NOMO-1 treated with dmso at 0.1 percent for 144 hours (cell line): ENCODE results near the gene ITGB3BP.
"Not testable (repeated sequence)": the region's sequence is repeated elsewhere in the genome, so short reads cannot be mapped to it uniquely, and the experiment has no call there.

Experiments used
- DNase-seq: peaks from one replicate; lab custom pipeline; 2025; ENCODE audit not compliant: unreplicated experiment; lab: John Stamatoyannopoulos, UW

The ITGB3BP gene

DNA sequence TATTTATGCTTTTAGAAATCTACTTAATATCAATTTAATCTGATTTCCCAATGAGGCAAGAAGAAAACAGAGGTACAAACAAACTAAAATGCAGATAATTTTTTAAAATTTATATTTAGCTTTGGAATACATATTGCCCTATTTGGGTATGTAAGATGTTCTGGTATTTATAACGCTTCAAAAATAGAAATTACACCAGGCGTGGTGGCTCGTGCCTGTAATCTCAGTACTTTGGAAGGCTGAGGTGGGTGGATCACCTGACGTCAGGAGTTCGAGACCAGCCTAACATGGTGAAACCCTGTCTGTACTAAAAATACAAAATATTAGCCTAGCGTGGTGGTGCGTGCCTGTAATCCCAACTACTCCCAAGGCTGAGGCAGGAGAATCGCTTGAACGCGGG, 13.3 kb downstream of the ITGB3BP start:
- no peak for DNase-seq

DNA sequence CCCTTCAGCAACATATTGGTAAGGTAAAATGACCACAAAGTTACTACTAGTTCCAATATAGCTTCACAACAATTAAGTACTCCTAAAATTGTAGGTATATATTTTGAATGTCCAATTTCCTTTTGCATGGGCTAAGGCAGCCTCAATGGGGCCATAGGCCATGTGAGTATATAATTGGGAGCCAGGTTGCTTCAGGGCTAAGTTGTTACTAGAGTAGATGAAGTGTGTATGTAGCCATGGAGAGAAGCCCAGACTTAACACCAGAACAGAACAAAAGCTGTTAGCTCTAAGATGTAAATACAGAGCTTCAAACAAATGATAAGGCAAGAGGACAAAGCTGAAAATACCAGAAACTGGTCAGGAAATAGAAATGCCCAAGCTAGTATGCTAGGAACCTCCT, 16.2 kb downstream of the ITGB3BP start:
- DNase-seq, result no peak

DNA sequence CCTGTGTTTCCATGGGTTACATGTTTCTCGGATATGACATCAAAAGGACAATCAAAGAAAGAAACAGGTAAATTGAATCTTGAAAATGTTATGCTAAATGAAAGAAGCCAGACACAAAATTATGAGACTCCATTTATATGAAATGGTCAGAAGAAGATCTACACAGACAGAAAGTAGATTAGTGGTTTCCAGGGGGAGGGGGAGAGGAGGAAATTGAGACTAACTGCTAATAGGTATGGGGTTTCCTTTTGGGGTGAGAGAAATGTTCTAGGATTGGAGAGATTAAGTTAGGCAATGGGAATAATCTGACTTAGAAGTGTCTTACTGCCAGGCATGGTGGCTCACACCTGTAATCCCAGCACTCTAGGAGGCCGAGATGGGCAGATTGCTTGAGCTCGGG, 21.8 kb downstream of the ITGB3BP start:
- DNase-seq, result no peak

DNA sequence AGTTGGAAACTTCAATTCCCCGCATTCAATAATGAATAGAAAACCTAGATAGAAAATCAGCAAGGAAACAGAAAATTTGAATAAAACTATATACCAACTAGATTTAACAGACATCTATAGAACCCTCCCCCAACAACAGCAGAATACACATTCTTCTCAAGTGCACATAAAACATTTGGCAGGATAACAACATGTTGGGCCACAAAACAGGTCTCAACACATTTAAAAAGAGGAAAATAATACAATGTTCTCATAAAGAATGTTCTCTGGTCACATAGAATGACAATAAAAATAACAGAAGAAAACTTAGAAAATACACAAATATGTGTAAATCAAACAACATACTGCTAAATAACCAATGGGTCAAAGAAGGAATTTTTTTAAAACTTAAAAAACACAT, 24.9 kb downstream of the ITGB3BP start:
- no peak for DNase-seq

DNA sequence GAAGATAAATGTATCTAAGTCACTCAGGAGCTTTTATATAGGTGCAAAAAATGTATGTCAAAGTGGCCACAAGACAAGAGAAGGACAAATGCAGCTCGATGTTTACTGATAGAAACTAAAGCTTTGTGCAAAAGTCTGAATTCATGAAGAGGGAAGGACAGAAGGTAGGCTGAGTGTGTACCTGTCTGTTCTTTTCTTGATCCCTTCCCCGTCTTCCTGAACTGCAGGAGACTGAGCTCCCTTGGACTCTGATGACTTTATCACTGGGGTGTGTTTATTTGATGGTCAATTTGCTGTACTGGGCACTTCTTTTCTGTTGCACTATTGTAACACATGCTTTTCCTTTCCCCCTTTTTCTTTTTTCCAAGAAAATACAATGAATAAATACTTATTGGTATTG, 25.4 kb downstream of the ITGB3BP start:
- DNase-seq, result no peak

DNA sequence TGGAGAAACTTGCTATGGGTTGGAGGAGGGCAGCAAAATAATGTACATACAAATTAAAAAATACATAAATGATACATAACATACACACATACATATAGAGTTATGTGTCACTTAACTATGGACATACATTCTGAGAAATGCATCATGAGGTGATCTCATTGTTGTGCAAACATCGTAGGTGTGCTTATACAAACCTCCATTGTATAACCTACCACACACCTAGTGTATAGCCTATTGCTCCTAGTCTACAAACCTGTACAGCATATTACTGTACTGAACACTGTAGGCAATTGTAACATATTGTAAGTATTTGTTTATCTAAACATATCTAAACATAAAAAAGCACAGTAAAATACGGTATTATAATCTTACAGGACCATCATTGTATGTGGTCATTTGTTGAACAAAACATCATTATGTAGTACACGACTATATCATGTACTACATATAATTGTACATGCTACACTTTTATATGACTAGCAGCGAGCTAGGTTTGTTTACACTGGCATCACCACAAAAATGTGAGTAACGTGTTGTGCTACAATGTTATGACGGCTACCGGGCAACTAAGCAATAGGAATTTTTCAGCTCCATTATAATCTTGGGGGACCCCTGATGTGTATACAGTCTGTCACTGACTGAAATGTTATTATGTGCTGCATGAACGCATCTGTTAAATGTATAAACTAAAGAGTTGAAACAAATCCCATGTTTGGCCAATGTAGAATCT, 35.5 kb downstream of the ITGB3BP start:
- DNase-seq, result no peak

DNA sequence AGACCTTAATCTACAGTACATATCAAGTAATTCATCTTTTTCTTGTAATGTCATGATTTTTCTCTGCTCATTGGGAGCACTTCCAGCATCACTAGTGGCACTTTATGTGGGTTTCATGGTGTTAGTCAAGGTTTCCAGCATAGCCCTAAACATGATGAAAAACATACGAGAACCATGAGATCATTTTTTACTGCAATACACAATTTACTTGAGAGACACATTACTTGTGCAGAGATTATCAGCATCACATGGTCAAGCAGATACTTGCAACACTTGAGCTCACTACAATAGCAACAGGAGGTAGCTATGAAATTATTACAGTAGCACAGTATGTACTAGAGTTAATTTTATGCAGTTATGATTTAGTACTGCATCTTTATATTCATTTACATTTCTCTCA, 36.4 kb downstream of the ITGB3BP start:
- DNase-seq, result no peak

DNA sequence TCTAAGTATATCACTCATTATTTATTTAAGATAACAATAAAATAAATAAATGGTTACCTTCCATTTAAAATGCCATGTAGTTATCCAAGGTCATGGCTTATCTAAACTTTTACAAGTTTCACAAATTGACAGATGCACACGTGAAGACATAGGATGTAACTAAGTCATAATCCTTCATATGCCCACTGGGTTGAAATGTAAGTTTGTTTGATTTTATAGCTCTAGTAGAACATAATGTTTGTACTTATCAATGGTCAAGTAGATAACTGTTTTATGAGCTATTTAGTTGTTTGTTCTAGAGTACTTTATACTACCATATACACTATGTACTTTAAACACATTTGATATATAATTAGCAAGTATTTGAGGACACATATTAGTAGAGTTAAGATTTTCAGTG, 43.0 kb downstream of the ITGB3BP start:
- DNase-seq, result no peak

DNA sequence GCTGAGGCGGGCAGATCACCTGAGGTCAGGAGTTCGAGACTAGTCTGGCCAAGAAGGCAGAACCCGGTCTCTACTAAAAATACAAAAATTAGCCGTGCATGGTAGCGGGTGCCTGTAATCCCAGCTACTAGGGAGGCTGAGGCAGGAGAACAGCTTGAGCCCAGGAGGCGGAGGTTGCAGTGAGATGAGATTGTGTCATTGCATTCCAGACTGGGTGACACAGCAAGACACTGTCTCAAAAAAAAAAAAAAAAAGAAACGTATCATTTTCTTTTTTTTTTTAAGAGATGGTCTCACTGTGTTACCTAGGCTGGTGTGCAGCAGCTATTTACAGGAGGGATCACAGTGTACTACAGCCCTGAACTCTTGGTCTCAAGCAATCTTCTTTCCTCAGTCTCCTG, 47.3 kb downstream of the ITGB3BP start:
- DNase-seq, result no peak

DNA sequence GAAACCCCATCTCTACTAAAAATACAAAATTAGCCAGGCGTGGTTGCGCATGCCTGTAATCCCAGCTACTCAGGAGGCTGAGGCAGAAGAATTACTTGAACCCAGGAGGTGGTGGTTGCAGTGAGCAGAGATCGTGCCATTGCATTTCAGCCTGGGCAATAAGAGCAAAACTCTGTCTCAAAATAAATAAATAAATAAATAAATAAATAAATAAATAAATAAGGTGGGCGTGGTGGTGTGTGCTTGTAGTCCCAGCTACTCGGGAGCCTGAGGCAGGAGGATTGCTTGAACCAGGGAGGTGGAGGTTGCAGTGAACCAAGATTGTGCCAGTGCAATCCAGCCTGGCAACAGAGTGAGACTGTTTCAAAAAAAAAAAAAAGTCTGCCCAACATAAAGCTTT, 54.3 kb downstream of the ITGB3BP start:
- DNase-seq, result not testable (repeated sequence)

DNA sequence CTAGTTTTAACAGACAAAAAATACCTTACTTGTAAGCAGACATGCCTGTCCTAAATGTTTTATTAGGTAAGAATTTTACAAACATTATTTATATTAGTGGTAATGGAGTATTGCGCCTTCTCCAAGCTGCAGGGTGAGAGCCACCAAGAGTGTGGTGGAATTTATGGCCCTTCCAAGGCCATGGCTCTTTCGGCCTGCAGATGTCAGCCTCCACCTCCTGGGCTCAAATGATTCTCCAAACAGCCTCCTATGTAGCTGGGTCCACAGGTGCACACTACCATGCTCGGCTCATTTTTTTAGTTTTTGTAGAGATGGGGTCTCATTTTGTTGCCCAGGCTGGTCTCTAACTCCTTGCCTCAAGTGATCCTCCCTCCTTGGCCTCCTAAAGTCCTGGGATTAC, 56.3 kb downstream of the ITGB3BP start:
- DNase-seq, result no peak

DNA sequence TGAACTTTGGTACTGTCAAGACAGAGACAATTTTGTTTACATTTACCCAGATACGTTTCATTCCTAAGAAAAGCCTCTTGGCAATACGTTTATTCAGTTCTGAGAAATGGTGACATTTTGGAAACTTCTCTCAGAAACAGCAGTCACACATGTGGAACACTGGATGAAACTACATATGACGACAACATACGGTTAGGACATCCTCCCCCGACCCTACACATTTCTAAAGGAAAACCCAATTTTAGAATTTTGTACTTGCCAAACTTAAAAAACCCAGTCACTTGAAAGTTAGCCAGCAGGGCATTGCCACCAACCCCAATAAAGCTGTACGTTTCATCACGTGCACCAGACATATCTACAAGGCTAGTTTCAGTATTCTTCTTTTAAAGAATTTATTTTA, 56.8 kb downstream of the ITGB3BP start:
- DNase-seq, result no peak

DNA sequence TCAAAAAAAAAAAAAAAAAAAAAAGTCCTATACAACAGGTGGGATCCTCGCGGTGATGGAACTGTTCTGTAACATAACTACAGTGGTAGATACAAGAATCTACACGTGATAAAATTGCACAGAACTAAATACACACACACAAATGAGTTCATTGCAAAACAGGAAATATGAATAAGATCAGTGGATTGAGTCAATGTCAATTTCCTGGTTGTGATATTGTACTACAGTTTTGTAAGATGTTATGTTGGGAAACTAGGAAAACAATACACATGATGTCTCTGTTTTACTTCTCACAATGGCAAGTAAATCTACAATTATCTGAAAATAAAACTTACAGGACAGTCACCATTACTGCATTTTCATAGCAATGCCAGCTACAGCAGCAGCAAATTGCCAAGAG, 59.8 kb downstream of the ITGB3BP start:
- peak; percentile 25 for DNase-seq

DNA sequence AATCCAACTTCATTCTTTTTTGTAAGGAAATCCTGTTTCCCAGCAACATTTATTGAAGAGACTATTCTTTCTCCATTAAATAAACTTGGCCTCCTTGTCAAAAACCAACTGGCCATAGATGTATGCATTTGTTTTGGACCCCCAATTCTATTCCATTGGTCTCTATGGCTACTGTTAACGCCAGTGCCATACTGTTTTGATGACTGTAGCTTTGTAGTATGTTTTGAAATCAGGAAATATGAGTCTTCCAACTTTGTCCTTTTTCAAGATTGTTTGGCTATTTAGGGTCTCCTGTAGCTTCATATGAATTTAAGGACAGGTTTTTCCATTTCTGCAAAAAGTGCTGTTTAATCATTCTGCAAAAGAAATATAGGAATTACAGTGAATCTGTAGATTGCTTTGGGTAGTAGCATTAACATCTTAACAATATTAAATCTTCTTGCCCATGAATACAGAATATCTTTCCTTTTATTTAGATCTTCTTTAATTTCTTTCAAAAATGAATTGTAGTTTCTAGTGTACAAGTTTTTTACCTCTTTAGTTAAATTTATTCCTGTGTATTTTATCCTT, 61.3 kb downstream of the ITGB3BP start:
- no peak for DNase-seq

DNA sequence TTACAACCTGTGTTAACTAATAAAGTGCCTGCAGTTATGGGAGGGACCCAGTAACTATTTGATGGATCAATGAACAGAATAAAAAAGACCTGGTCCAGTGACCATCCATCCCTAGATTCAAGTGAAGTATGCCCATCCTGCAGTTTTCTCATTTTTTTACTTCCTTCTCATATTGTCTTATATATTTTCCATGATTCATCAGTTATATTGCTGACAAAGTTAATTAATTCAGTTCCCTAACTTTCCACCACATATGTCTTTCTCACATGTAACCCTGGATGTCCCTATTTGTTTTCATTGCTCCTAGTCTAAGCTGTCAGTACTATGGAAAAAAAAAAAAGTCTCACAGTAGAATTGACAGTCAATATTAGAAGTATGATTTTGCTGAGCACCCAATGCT, 64.3 kb downstream of the ITGB3BP start:
- no peak for DNase-seq

DNA sequence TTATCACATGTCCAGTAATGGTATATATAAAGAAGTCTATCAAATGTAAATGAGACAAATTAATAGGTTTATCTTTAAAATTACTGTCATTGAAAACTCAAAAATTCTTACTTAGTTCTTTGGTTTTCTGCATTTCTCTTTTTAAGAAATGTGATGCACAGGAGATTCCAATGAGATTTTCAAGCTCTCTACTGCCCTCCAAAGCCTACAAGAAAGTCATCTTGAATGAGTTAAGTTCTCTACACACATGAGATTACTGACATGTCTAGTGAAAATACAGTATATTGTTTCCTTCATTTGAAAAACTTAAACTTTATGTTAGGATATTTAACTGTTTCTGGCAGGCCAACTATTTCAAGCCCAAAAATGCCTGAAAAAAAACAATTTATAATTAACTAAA, 68.8 kb downstream of the ITGB3BP start:
- DNase-seq, result no peak

DNA sequence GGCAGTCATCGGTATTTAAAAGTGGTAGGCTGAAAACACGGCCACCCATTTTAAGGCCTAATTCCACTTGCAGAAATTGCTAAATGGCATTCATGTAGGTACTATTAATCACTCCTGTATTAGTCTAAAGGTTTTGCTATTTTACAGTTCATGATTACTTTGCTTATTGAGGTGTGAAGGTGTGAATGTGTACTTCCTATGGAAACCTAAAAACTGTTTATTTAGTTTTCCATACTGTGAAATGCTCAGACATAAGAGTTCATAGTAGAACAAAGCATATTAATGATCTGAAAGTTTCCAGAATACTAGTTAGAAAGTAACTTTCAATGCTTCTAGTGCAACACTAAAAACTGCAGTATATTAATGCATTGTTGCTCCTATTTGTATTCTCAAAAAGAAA, 69.8 kb downstream of the ITGB3BP start:
- no peak for DNase-seq

DNA sequence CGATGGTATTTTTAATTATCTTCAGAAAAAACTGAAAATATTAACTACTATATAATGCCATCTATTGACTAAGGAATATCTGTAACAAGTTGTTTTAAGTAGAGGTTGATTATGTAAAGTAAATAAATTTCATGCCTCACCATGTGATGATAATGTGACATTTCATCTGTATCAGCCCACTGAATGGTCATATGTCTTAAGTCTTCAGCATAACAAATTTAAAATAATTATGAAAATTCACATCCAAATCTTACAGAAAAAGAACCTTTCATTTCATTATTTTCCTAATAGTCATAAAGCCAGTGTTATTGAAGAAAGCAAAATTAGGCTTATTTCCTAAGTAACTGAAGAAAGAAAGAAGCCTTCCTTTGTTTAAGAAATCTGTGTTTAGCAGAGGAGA, 72.6 kb downstream of the ITGB3BP start:
- DNase-seq, result no peak

DNA sequence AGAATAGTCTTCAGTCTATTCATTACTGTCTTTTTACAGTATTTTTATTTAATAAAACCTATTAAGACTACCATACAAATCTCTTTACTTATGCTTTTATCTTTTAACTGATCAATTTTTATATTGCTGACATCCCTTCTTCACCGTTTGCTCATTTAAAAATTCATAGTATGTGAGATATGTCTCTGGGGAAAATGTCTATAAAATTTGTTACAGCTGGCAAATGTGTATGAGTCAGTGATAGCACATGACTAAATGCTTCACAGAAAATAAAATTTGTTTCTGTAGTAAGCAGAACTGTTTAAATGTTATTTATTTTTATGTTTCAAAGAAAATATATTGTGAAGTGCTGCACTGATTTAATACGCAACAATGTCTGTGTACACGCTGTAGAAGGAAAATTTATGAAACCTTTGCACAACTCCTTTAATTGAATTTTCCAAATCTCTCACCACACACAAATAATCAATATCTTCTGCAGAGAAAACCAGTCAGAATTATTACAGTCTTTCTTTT, 74.2 kb downstream of the ITGB3BP start:
- no peak for DNase-seq

DNA sequence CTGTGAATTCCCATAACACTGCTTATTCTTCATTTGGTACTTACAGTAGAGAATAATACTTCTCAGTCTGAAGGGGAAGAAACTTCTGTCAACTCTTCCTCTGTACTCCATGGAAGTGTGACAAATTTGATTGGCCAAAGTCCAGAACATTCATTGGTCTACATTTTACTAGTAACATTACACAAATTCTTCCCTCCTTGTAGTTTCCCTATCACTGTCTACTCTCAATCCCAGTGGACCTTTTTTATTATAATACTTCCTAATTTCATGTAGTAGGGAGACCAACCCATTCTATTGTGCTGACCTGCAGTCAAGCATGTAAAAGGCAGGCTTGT, 80.9 kb downstream of the ITGB3BP start:
- no peak for DNase-seq

DNA sequence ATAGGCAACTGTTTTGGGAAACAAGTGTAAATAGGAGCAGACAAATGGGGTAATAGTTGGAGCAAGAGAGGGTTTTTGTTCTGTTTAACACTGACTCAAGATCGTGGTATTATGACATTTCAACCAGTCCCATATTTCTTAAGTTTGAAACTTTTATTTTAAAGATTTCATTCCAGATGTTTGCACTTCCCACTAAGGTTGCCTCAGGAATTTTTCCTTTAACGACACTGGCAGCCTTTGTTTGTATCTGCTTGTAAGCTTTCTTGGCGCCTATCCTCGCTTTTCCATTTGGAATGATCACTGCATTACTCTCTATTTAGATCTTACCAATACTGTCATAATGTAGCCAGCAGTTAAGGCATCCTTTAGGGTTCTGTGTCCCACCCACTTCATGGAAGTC, 87.9 kb downstream of the ITGB3BP start:
- no peak for DNase-seq

DNA sequence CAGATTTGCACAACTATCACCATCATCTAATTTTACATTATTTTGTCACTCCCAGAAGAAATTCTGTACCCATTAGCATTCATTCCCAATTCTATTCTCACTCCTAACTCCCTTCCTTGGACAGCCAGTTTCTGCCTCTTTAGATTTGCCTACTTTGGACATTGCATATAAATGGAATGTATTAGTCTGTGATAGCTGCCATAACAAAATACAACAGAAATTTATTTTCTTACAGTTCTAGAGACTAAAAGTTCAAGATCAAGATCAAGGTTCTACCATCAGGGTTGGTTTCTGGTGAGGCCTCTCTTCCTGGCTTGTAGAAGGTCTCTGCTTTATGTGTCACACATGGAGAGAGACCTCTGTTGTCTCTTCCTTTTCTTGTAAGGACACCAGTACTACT, 93.7 kb downstream of the ITGB3BP start:
- no peak for DNase-seq

DNA sequence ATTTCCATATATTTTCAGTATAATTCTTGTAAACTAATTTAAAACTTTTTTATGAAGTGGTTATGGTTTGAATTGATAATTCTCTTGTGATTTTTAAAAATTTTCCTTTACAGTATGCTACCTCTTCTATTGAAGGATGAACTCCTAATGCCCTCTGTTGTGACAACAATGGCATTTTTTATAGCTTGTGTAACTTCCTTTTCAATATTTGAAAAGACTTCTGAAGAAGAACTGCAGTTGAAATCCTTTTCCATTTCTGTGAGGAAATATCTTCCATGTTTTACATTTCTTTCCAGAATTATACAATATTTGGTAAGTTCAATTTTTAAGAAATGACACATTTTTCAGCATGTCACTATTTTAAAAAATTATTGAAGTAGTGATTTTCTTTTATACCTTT, 94.2 kb downstream of the ITGB3BP start:
- no peak for DNase-seq
